ENCODE results near the gene AFF3.
A peak's percentile ranks its signal among the peaks of the same experiment; 100 is the strongest.

AFF3 gene

DNA sequence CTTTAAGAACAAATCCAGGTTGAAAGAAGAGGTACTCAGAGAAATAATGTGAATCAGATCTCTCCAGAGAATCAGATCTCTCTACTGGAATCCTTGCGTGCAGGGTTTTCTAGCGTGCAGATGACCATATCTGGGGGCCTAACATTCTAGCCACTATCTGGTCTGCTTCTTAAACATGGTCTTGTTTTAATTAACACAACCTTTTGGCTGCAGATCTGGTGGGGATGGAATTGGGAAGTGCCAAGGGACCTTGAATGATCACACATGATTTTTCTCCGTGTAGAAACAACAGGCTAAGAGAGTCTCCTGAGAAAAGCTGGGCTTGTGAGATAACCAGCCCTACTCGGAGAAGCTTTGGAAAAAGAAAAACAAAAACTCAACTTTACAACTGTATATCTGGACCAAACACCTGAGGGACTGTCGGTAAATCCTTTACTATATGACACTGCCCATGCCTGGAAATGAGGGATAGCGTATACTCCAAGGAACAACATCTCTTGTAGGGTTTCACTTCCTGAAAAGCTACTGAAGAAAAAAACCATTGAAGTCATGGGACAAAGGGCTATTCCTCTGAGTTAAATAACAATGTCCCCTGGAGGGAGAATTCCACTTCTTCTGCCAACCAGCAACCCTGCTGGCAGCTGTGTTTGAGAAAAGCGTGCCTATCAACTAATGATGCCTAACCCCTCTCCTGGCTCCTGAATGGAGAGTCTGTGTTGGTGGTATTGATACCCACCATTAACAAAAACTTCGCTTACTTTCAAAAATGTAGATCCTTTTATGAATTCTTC is 481.6 kb downstream of the AFF3 start:
- TF ChIP-seq, protein P1, sequence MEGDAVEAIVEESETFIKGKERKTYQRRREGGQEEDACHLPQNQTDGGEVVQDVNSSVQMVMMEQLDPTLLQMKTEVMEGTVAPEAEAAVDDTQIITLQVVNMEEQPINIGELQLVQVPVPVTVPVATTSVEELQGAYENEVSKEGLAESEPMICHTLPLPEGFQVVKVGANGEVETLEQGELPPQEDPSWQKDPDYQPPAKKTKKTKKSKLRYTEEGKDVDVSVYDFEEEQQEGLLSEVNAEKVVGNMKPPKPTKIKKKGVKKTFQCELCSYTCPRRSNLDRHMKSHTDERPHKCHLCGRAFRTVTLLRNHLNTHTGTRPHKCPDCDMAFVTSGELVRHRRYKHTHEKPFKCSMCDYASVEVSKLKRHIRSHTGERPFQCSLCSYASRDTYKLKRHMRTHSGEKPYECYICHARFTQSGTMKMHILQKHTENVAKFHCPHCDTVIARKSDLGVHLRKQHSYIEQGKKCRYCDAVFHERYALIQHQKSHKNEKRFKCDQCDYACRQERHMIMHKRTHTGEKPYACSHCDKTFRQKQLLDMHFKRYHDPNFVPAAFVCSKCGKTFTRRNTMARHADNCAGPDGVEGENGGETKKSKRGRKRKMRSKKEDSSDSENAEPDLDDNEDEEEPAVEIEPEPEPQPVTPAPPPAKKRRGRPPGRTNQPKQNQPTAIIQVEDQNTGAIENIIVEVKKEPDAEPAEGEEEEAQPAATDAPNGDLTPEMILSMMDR (IDR thresholded peaks at IDR 0.05), result no peak
- Mint-ChIP-seq H3K27me3 (ENCODE audit: low read depth, poor library complexity) (peaks cover 7% of the 10 kb centered on the region), H3K36me3 (ENCODE audit: low read depth) (peaks cover 63% of the 10 kb centered on the region), H3K4me3 (no peak overlapping the region), H3K9me3 (peaks cover 17% of the 10 kb centered on the region), H3K27ac (peak overlapping the region; percentile 21), H3K4me1 (peaks cover 61% of the 10 kb centered on the region)
- no peak for DNase-seq

DNA sequence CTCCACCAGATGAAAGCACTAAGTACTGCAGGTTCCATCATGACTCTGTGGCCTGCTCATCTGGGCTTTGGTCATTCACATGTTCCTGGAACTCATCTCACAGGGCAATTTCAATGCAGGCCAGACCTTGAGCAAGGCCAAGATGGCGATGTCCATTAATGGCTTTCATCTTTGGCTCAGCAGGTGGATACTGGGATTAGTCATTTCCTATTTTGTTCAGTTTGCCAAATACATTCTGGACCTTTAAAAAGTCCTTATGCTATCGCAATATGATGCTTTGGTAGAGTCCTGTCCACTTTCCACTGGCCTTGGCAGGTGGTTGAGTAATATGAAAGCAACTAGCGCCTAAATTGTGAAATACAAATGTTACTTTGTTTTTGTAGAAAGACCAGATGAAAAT is 482.5 kb downstream of the AFF3 start:
- Mint-ChIP-seq H3K4me3 (no peak overlapping the region), H3K27me3 (ENCODE audit: low read depth, poor library complexity) (peaks cover 9% of the 10 kb centered on the region), H3K27ac (no peak overlapping the region), H3K4me1 (peaks cover 71% of the 10 kb centered on the region), H3K36me3 (ENCODE audit: low read depth) (peaks cover 63% of the 10 kb centered on the region), H3K9me3 (peaks cover 7% of the 10 kb centered on the region)
- TF ChIP-seq, protein P1 (IDR thresholded peaks at IDR 0.05), result no peak
- DNase-seq, result no peak

DNA sequence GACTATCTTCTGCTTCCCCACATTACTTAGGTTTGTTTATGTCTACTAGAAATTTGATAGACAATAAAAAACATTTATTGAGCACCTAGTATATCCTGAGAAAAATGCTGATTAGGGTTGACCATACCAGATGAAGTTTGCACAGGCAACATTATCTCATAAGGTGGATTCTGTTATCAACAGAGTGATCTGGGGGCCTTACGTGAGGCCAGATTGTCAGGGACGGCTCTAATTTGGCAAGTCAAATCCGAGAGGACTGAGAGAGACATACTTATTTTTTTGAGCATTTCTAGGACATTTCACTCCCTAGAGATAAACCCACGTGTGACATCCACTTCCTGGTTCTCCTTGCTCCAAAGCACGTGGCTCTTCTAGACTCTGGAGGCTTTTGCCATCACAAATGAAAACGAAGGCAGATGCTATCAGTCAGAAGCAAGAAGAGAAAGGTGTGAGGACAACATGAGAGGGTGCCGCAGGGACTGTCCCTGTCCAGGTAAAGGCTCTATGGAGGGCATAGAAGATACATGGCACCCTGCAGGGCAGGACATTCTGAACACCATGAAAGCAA is 484.6 kb downstream of the AFF3 start:
- Mint-ChIP-seq H3K27ac (peak overlapping the region; percentile 25), H3K4me3 (no peak overlapping the region), H3K36me3 (ENCODE audit: low read depth) (peaks cover 71% of the 10 kb centered on the region), H3K9me3 (peaks cover 6% of the 10 kb centered on the region), H3K27me3 (ENCODE audit: low read depth, poor library complexity) (peaks cover 7% of the 10 kb centered on the region), H3K4me1 (peaks cover 62% of the 10 kb centered on the region)
- no peak for DNase-seq
- TF ChIP-seq, protein P1 (IDR thresholded peaks at IDR 0.05), result no peak

DNA sequence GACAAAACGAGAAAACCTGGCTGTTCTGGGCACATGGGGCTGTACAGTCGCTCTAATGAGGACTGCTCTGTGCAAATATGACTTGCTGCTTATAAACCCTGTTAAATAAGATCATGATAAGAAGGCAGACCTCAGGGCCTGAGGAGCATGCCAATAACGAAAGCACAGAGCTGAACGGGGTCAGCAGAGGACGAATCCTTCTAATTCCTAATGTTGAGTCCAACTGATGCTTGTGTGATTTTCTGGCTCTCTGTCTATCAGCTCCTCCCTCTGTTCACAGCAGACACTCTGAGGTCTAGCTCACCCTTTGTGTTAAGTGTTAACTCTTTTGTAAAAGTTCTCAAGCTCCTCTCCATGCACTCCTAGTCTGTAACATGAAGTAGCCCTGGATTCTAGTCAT is 485.4 kb downstream of the AFF3 start:
- Mint-ChIP-seq H3K9me3 (peaks cover 11% of the 10 kb centered on the region), H3K4me3 (no peak overlapping the region), H3K36me3 (ENCODE audit: low read depth) (peaks cover 79% of the 10 kb centered on the region), H3K27ac (peak overlapping the region; percentile 30), H3K4me1 (peaks cover 59% of the 10 kb centered on the region), H3K27me3 (ENCODE audit: low read depth, poor library complexity) (peaks cover 7% of the 10 kb centered on the region)
- no peak for DNase-seq
- TF ChIP-seq, protein P1 (IDR thresholded peaks at IDR 0.05), result no peak

DNA sequence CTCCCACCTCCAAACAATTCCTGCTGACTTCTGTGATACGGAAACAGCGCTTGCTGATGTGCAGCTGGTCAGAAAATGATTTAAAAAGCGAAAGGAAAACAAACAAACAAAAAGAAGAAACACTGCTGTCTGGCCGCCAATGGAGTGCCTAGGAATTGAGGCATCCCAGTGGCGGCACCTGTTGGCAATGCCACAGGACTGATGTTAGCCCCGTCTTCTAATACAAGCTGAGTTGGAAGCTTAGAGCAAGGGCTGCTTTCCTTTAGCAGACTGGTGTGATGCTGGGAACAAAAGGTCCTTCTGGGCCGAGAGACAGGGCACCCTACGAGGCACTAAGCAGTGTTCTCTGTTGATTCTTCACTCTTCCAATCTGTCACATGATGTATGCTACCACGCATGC is 489.0 kb downstream of the AFF3 start:
- H3K36me3 Mint-ChIP-seq (ENCODE audit: low read depth), result peaks cover 83% of the 10 kb centered on the region
- H3K9me3 Mint-ChIP-seq, result peaks cover 14% of the 10 kb centered on the region
- TF ChIP-seq, protein P1 (IDR thresholded peaks at IDR 0.05), result no peak
- H3K27me3 Mint-ChIP-seq (ENCODE audit: low read depth, poor library complexity), result peaks cover 7% of the 10 kb centered on the region
- no peak overlapping the region for H3K4me3 Mint-ChIP-seq
- H3K4me1 Mint-ChIP-seq, result peaks cover 63% of the 10 kb centered on the region
- H3K27ac Mint-ChIP-seq, result no peak overlapping the region
- DNase-seq, result no peak
